GM19372 (cell line): ENCODE results near the gene KIAA0753.

ENCODE experiments used
- ATAC-seq: cut with Tn5 transposase; IDR thresholded peaks from one replicate; pipeline ENCODE4 v1.9.1; 2021; ENCODE audit warnings: mild to moderate bottlenecking, low read depth, moderate library complexity; ENCODE audit not compliant: unreplicated experiment

KIAA0753 gene

GRCh38 chr17:6643451-6644125 lies 3.1 kb upstream of the KIAA0753 start:
- ATAC-seq = no peak

- no peak for ATAC-seq
Measured at GRCh38 chr17:6642592-6642991, 2.1 kb upstream of the KIAA0753 start.

- ATAC-seq = peak; percentile 8
Measured at GRCh38 chr17:6641247-6641863, 844 bp upstream of the KIAA0753 start.

- peak; percentile 12 for ATAC-seq
Measured at GRCh38 chr17:6639586-6640535, 650 bp downstream of the KIAA0753 start.

GRCh38 chr17:6639014-6639585 lies 1.4 kb downstream of the KIAA0753 start:
- ATAC-seq = no peak

GRCh38 chr17:6638046-6638908 lies 2.2 kb downstream of the KIAA0753 start:
- no peak for ATAC-seq

- no peak for ATAC-seq
Measured at GRCh38 chr17:6637458-6637840, 3.1 kb downstream of the KIAA0753 start.

GRCh38 chr17:6636616-6637457 lies 3.7 kb downstream of the KIAA0753 start:
- ATAC-seq = no peak

GRCh38 chr17:6636105-6636504 lies 4.4 kb downstream of the KIAA0753 start:
- no peak for ATAC-seq

- no peak for ATAC-seq
Measured at GRCh38 chr17:6633263-6633662, 7.2 kb downstream of the KIAA0753 start.

- no peak for ATAC-seq
Measured at GRCh38 chr17:6632530-6632929, 8.0 kb downstream of the KIAA0753 start.

GRCh38 chr17:6630390-6630789 lies 10.1 kb downstream of the KIAA0753 start:
- no peak for ATAC-seq

- ATAC-seq = no peak
Measured at GRCh38 chr17:6627019-6627418, 13.5 kb downstream of the KIAA0753 start.

- no peak for ATAC-seq
Measured at GRCh38 chr17:6626616-6627015, 13.9 kb downstream of the KIAA0753 start.

GRCh38 chr17:6623941-6624340 lies 16.6 kb downstream of the KIAA0753 start:
- no peak for ATAC-seq

- ATAC-seq = no peak
Measured at GRCh38 chr17:6611231-6611630, 29.3 kb downstream of the KIAA0753 start.

GRCh38 chr17:6610011-6610410 lies 30.5 kb downstream of the KIAA0753 start:
- no peak for ATAC-seq

- ATAC-seq = no peak
Measured at GRCh38 chr17:6608321-6608720, 32.2 kb downstream of the KIAA0753 start.

- no peak for ATAC-seq
Measured at GRCh38 chr17:6605142-6605541, 35.4 kb downstream of the KIAA0753 start.
